Activated CD8-positive, alpha-beta memory T cell treated with anti-CD3 and anti-CD28 coated beads, Interleukin-2, amount 10 ng/mL, durations not matched to agents 7 days and 5 days (primary cell): Measurements from ENCODE around the gene ARHGAP6. TPM values are rescaled to one million over a fixed set of nuclear protein-coding genes. Genes with fewer than 3 reads are reported as not detected.
A peak's percentile ranks its signal among the peaks of the same experiment; 100 is the strongest.
"Not testable (repeated sequence)": the region's sequence is repeated elsewhere in the genome, so short reads cannot be mapped to it uniquely, and the experiment has no call there.

Experiments
- ATAC-seq: fragments of 150-1000 bp; cut with Tn5 transposase; one replicate; pipeline ENCODE4 v1.10.0; 2021; ENCODE audit warnings: moderate library complexity
- CTCF ChIA-PET: fragments of 350-600 bp; sonication (Branson Sonifier 250); formaldehyde crosslinking; loops from one replicate; lab custom pipeline; 2021; ENCODE audit warnings: antibody characterized with exemption; lab: Charles Lee
- DNase-seq: peaks from one replicate; pipeline ENCODE4 v3.0.0-alpha.2; 2020
- H3K27ac Mint-ChIP-seq: one replicate; pipeline ENCODE4 v1.8.0; 2021; ENCODE audit warnings: mild to moderate bottlenecking, mixed read lengths
- H3K27me3 Mint-ChIP-seq: one replicate; pipeline ENCODE4 v1.8.0; 2021; ENCODE audit warnings: mixed read lengths
- H3K36me3 Mint-ChIP-seq: one replicate; pipeline ENCODE4 v1.8.0; 2021; ENCODE audit warnings: mild to moderate bottlenecking, mixed read lengths
- H3K4me1 Mint-ChIP-seq: one replicate; pipeline ENCODE4 v1.8.0; 2021; ENCODE audit warnings: mixed read lengths
- H3K4me3 Mint-ChIP-seq: one replicate; pipeline ENCODE4 v1.8.0; 2021; ENCODE audit warnings: mild to moderate bottlenecking, moderate library complexity, mixed read lengths
- H3K9me3 Mint-ChIP-seq: one replicate; pipeline ENCODE4 v1.8.0; 2022; ENCODE audit warnings: low read depth, mixed read lengths
- total RNA-seq, 2 experiments: library from RNA; stranded (reverse); gene quantifications; one replicate each; pipeline ENCODE4 v1.2.3, GENCODE V29; 2021

The ARHGAP6 gene
- total RNA-seq, 2 experiments from 2014 or later, result not detected

GRCh38 chrX:11579636-11580600 lies 85.8 kb downstream of the ARHGAP6 start:
- Mint-ChIP-seq H3K27me3 (peaks cover 3% of the 10 kb centered on the region), H3K36me3 (no peaks in the 10 kb centered on the region), H3K27ac (no peak overlapping the region), H3K4me1 (no peaks in the 10 kb centered on the region), H3K4me3 (no peak overlapping the region), H3K9me3 (no peaks in the 10 kb centered on the region)
- CTCF ChIA-PET, result interaction anchor here (1.0 kb wide), 1 partner anchor 207 kb away, joined by 3 read pairs; no protein-coding TSS in a partner anchor
- ATAC-seq (no peak), DNase-seq (no peak)

GRCh38 chrX:11578301-11578700 lies 87.4 kb downstream of the ARHGAP6 start:
- H3K36me3 Mint-ChIP-seq, H3K27me3 Mint-ChIP-seq, ATAC-seq, H3K4me3 Mint-ChIP-seq, H3K9me3 Mint-ChIP-seq, H3K27ac Mint-ChIP-seq, H3K4me1 Mint-ChIP-seq, CTCF ChIA-PET, DNase-seq: not testable (repeated sequence)

GRCh38 chrX:11577603-11578002 lies 88.1 kb downstream of the ARHGAP6 start:
- Mint-ChIP-seq H3K4me3 (no peak overlapping the region), H3K27me3 (peaks cover 3% of the 10 kb centered on the region), H3K36me3 (no peaks in the 10 kb centered on the region), H3K9me3 (no peaks in the 10 kb centered on the region), H3K4me1 (no peaks in the 10 kb centered on the region), H3K27ac (no peak overlapping the region)
- ATAC-seq (no peak), DNase-seq (no peak)
- CTCF ChIA-PET, result no interaction called here

- no peak for ATAC-seq
- Mint-ChIP-seq H3K4me1 (no peaks in the 10 kb centered on the region), H3K36me3 (no peaks in the 10 kb centered on the region), H3K9me3 (no peaks in the 10 kb centered on the region), H3K27ac (no peak overlapping the region), H3K27me3 (peaks cover 3% of the 10 kb centered on the region), H3K4me3 (no peak overlapping the region)
- CTCF ChIA-PET, result no interaction called here
- no peak for DNase-seq
These were observed 90.4 kb downstream of the ARHGAP6 start for GRCh38 chrX:11575332-11575731.

GRCh38 chrX:11567528-11568220 lies 98.0 kb downstream of the ARHGAP6 start:
- H3K9me3 Mint-ChIP-seq, result no peaks in the 10 kb centered on the region
- DNase-seq (no peak), ATAC-seq (no peak)
- H3K27me3 Mint-ChIP-seq, result no peaks in the 10 kb centered on the region
- no peaks in the 10 kb centered on the region for H3K36me3 Mint-ChIP-seq
- no peaks in the 10 kb centered on the region for H3K4me1 Mint-ChIP-seq
- no peak overlapping the region for H3K4me3 Mint-ChIP-seq
- no peak overlapping the region for H3K27ac Mint-ChIP-seq
- CTCF ChIA-PET, result no interaction called here

GRCh38 chrX:11566789-11567188 lies 98.9 kb downstream of the ARHGAP6 start:
- ATAC-seq, result no peak
- no peak for DNase-seq
- Mint-ChIP-seq H3K4me3 (no peak overlapping the region), H3K9me3 (no peaks in the 10 kb centered on the region), H3K36me3 (no peaks in the 10 kb centered on the region), H3K27ac (no peak overlapping the region), H3K27me3 (no peaks in the 10 kb centered on the region), H3K4me1 (no peaks in the 10 kb centered on the region)
- CTCF ChIA-PET, result no interaction called here

GRCh38 chrX:11566173-11566572 lies 99.5 kb downstream of the ARHGAP6 start:
- CTCF ChIA-PET, result no interaction called here
- H3K9me3 Mint-ChIP-seq, result no peaks in the 10 kb centered on the region
- no peak overlapping the region for H3K27ac Mint-ChIP-seq

GRCh38 chrX:11564546-11564945 lies 101.2 kb downstream of the ARHGAP6 start:
- ATAC-seq, result no peak
- Mint-ChIP-seq H3K4me1 (no peaks in the 10 kb centered on the region), H3K27ac (no peak overlapping the region), H3K9me3 (no peaks in the 10 kb centered on the region), H3K27me3 (no peaks in the 10 kb centered on the region), H3K36me3 (no peaks in the 10 kb centered on the region), H3K4me3 (no peak overlapping the region)
- CTCF ChIA-PET, result no interaction called here
- no peak for DNase-seq

More at GRCh38 chrX:11566173-11566572, 99.5 kb downstream of the ARHGAP6 start:
- Mint-ChIP-seq H3K36me3 (no peaks in the 10 kb centered on the region), H3K4me1 (no peaks in the 10 kb centered on the region), H3K27me3 (no peaks in the 10 kb centered on the region), H3K4me3 (no peak overlapping the region)
- ATAC-seq, result no peak
- no peak for DNase-seq

- no peak overlapping the region for H3K27ac Mint-ChIP-seq
- CTCF ChIA-PET, result no interaction called here
- no peak overlapping the region for H3K4me3 Mint-ChIP-seq
- H3K9me3 Mint-ChIP-seq, result no peaks in the 10 kb centered on the region
- no peaks in the 10 kb centered on the region for H3K4me1 Mint-ChIP-seq
- H3K27me3 Mint-ChIP-seq, result no peaks in the 10 kb centered on the region
- no peaks in the 10 kb centered on the region for H3K36me3 Mint-ChIP-seq
- no peak for ATAC-seq
- no peak for DNase-seq
These were observed 103.2 kb downstream of the ARHGAP6 start for GRCh38 chrX:11562570-11562969.

GRCh38 chrX:11558972-11559371 lies 106.7 kb downstream of the ARHGAP6 start:
- CTCF ChIA-PET, result interaction anchor here (1.0 kb wide), 1 partner anchor 9 kb away, joined by 4 read pairs; no protein-coding TSS in a partner anchor
- no peak overlapping the region for H3K4me3 Mint-ChIP-seq
- no peak for ATAC-seq

GRCh38 chrX:11557120-11557519 lies 108.6 kb downstream of the ARHGAP6 start:
- H3K9me3 Mint-ChIP-seq, result no peaks in the 10 kb centered on the region
- no peak overlapping the region for H3K27ac Mint-ChIP-seq
- H3K36me3 Mint-ChIP-seq, result no peaks in the 10 kb centered on the region
- DNase-seq (no peak), ATAC-seq (no peak)
- peaks cover 12% of the 10 kb centered on the region for H3K27me3 Mint-ChIP-seq
- CTCF ChIA-PET, result no interaction called here
- H3K4me1 Mint-ChIP-seq, result no peaks in the 10 kb centered on the region
- H3K4me3 Mint-ChIP-seq, result no peak overlapping the region

More at GRCh38 chrX:11558972-11559371, 106.7 kb downstream of the ARHGAP6 start:
- peak; percentile 43 for DNase-seq
- H3K27ac Mint-ChIP-seq, result no peak overlapping the region
- no peaks in the 10 kb centered on the region for H3K9me3 Mint-ChIP-seq
- no peaks in the 10 kb centered on the region for H3K36me3 Mint-ChIP-seq
- H3K27me3 Mint-ChIP-seq, result peaks cover 4% of the 10 kb centered on the region
- no peaks in the 10 kb centered on the region for H3K4me1 Mint-ChIP-seq

GRCh38 chrX:11555759-11556158 lies 110.0 kb downstream of the ARHGAP6 start:
- Mint-ChIP-seq H3K4me1 (no peaks in the 10 kb centered on the region), H3K27me3 (peaks cover 13% of the 10 kb centered on the region), H3K36me3 (no peaks in the 10 kb centered on the region), H3K4me3 (no peak overlapping the region), H3K27ac (no peak overlapping the region), H3K9me3 (no peaks in the 10 kb centered on the region)
- CTCF ChIA-PET, result no interaction called here
- ATAC-seq, result no peak
- no peak for DNase-seq

GRCh38 chrX:11553594-11553993 lies 112.1 kb downstream of the ARHGAP6 start:
- CTCF ChIA-PET, result no interaction called here
- no peaks in the 10 kb centered on the region for H3K4me1 Mint-ChIP-seq
- no peaks in the 10 kb centered on the region for H3K9me3 Mint-ChIP-seq
- no peak overlapping the region for H3K27ac Mint-ChIP-seq
- no peaks in the 10 kb centered on the region for H3K36me3 Mint-ChIP-seq
- no peak overlapping the region for H3K4me3 Mint-ChIP-seq
- peaks cover 20% of the 10 kb centered on the region for H3K27me3 Mint-ChIP-seq
- no peak for ATAC-seq
- no peak for DNase-seq
